Measurements from ENCODE around the gene HSPA5.
"Not testable (repeated sequence)": the region's sequence is repeated elsewhere in the genome, so short reads cannot be mapped to it uniquely, and the experiment has no call there.

HSPA5 gene

GRCh38 chr9:125233678-125234077, 7.5 kb downstream of the HSPA5 start:
- no peak for TF ChIP-seq TARDBP (IDR thresholded peaks at IDR 0.05)
- TF ChIP-seq FOXK2 (IDR thresholded peaks at IDR 0.05): no peak
- no peak for TF ChIP-seq NFRKB (IDR thresholded peaks at IDR 0.05)
- no peak for TF ChIP-seq PKNOX1 (IDR thresholded peaks at IDR 0.05)
- no peak for TF ChIP-seq SP1 (IDR thresholded peaks at IDR 0.05)
- no peak for TF ChIP-seq FOXM1 (IDR thresholded peaks at IDR 0.05; ENCODE audit: borderline replicate concordance)
- TF ChIP-seq ZNF384 (IDR thresholded peaks at IDR 0.05): no peak
- no peak for TF ChIP-seq SUZ12 (IDR thresholded peaks at IDR 0.05)
- no peak for TF ChIP-seq FOXA1 (IDR thresholded peaks at IDR 0.05)
- no peak for TF ChIP-seq BHLHE40 (IDR thresholded peaks at IDR 0.05; ENCODE audit: borderline replicate concordance)
- TF ChIP-seq ARNT (IDR thresholded peaks at IDR 0.05): no peak
- TF ChIP-seq CTBP1 (IDR thresholded peaks at IDR 0.05; ENCODE audit: borderline replicate concordance): no peak
- no peak for TF ChIP-seq ELF4 (IDR thresholded peaks at IDR 0.05)
- TF ChIP-seq L3MBTL2 (conservative IDR thresholded peaks at IDR 0.05): no peak
- no peak for DNase-seq (ENCODE audit: extremely low spot score)
- CTCF ChIA-PET: no interaction called here
- POLR2A ChIA-PET: no interaction called here

GRCh38 chr9:125227761-125228160, 13.4 kb downstream of the HSPA5 start:
- ChIA-PET CTCF (no interaction called here), POLR2A (interaction anchor here (2.1 kb wide), 1 partner anchor 13 kb away, joined by 9 read pairs; the partner anchor contains the start of gene HSPA5)
- no peak for TF ChIP-seq FOXM1 (IDR thresholded peaks at IDR 0.05; ENCODE audit: borderline replicate concordance)
- no peak for TF ChIP-seq SP1 (IDR thresholded peaks at IDR 0.05)
- no peak for DNase-seq (ENCODE audit: extremely low spot score)

GRCh38 chr9:125224858-125225257, 16.3 kb downstream of the HSPA5 start:
- POLR2A ChIA-PET: interaction anchor here (1.3 kb wide), 1 partner anchor 16 kb away, joined by 4 read pairs; the partner anchor contains the start of gene HSPA5
- CTCF ChIA-PET; DNase-seq (ENCODE audit: extremely low spot score): not testable (repeated sequence)

- TF ChIP-seq FOXK2 (IDR thresholded peaks at IDR 0.05) (no peak), HDGF (IDR thresholded peaks at IDR 0.05; ENCODE audit: borderline replicate concordance) (no peak), FOXM1 (IDR thresholded peaks at IDR 0.05; ENCODE audit: borderline replicate concordance) (no peak), LEF1 (IDR thresholded peaks at IDR 0.05; ENCODE audit: borderline replicate concordance) (no peak), FOXA1 (IDR thresholded peaks at IDR 0.05) (no peak), BHLHE40 (IDR thresholded peaks at IDR 0.05; ENCODE audit: borderline replicate concordance) (no peak), NFRKB (IDR thresholded peaks at IDR 0.05) (no peak), PKNOX1 (IDR thresholded peaks at IDR 0.05) (no peak), SP1 (IDR thresholded peaks at IDR 0.05) (no peak), ZNF384 (IDR thresholded peaks at IDR 0.05) (no peak), ARNT (IDR thresholded peaks at IDR 0.05) (no peak), CTBP1 (IDR thresholded peaks at IDR 0.05; ENCODE audit: borderline replicate concordance) (no peak), L3MBTL2 (conservative IDR thresholded peaks at IDR 0.05) (no peak), SUZ12 (IDR thresholded peaks at IDR 0.05) (no peak), TARDBP (IDR thresholded peaks at IDR 0.05) (no peak), ELF4 (IDR thresholded peaks at IDR 0.05) (no peak)
- ChIA-PET CTCF (no interaction called here), POLR2A (interaction anchor here (1.5 kb wide), 1 partner anchor 22 kb away, joined by 6 read pairs; the partner anchor contains the start of gene HSPA5)
Measured at GRCh38 chr9:125218621-125219020, 22.5 kb downstream of the HSPA5 start.

GRCh38 chr9:125214186-125214585, 27.0 kb downstream of the HSPA5 start:
- ChIA-PET POLR2A (no interaction called here), CTCF (no interaction called here)
- TF ChIP-seq CTBP1 (IDR thresholded peaks at IDR 0.05; ENCODE audit: borderline replicate concordance): no peak
- TF ChIP-seq L3MBTL2 (conservative IDR thresholded peaks at IDR 0.05): no peak
- no peak for TF ChIP-seq HDGF (IDR thresholded peaks at IDR 0.05; ENCODE audit: borderline replicate concordance)
- no peak for TF ChIP-seq NFRKB (IDR thresholded peaks at IDR 0.05)
- TF ChIP-seq FOXK2 (IDR thresholded peaks at IDR 0.05): no peak
- no peak for TF ChIP-seq ELF4 (IDR thresholded peaks at IDR 0.05)
- no peak for TF ChIP-seq SUZ12 (IDR thresholded peaks at IDR 0.05)
- TF ChIP-seq LEF1 (IDR thresholded peaks at IDR 0.05; ENCODE audit: borderline replicate concordance): no peak
- DNase-seq (ENCODE audit: extremely low spot score): no peak

More at GRCh38 chr9:125218621-125219020, 22.5 kb downstream of the HSPA5 start:
- no peak for DNase-seq (ENCODE audit: extremely low spot score)

- no peak for DNase-seq (ENCODE audit: extremely low spot score)
- POLR2A ChIA-PET: no interaction called here
- TF ChIP-seq BHLHE40 (IDR thresholded peaks at IDR 0.05; ENCODE audit: borderline replicate concordance) (no peak), CTBP1 (IDR thresholded peaks at IDR 0.05; ENCODE audit: borderline replicate concordance) (no peak), ELF4 (IDR thresholded peaks at IDR 0.05) (no peak)
- CTCF ChIA-PET: no interaction called here
Measured at GRCh38 chr9:125204477-125204876, 36.7 kb downstream of the HSPA5 start.

- POLR2A ChIA-PET: interaction anchor here (0.6 to 1.5 kb wide), 2 partner anchors 11 to 13 kb away, joined by 3 to 4 read pairs; no protein-coding TSS in a partner anchor
- CTCF ChIA-PET: no interaction called here
Measured at GRCh38 chr9:125202846-125203618, 38.1 kb downstream of the HSPA5 start.

More at GRCh38 chr9:125202846-125203618, 38.1 kb downstream of the HSPA5 start:
- TF ChIP-seq L3MBTL2 (conservative IDR thresholded peaks at IDR 0.05) (no peak), FOXM1 (IDR thresholded peaks at IDR 0.05; ENCODE audit: borderline replicate concordance) (no peak), ELF4 (IDR thresholded peaks at IDR 0.05) (no peak), SUZ12 (IDR thresholded peaks at IDR 0.05) (no peak), NFRKB (IDR thresholded peaks at IDR 0.05) (no peak), PKNOX1 (IDR thresholded peaks at IDR 0.05) (no peak), ZNF384 (IDR thresholded peaks at IDR 0.05) (no peak), FOXA1 (IDR thresholded peaks at IDR 0.05) (no peak), BHLHE40 (IDR thresholded peaks at IDR 0.05; ENCODE audit: borderline replicate concordance) (no peak), ARNT (IDR thresholded peaks at IDR 0.05) (no peak), TARDBP (IDR thresholded peaks at IDR 0.05) (no peak), LEF1 (IDR thresholded peaks at IDR 0.05; ENCODE audit: borderline replicate concordance) (no peak), CTBP1 (IDR thresholded peaks at IDR 0.05; ENCODE audit: borderline replicate concordance) (no peak), HDGF (IDR thresholded peaks at IDR 0.05; ENCODE audit: borderline replicate concordance) (no peak), SP1 (IDR thresholded peaks at IDR 0.05) (no peak), FOXK2 (IDR thresholded peaks at IDR 0.05) (no peak)
- DNase-seq (ENCODE audit: extremely low spot score): no peak
